K562 (cell line): ENCODE measurements around the gene ERCC1. TPM values are rescaled to one million over a fixed set of nuclear protein-coding genes. Genes with fewer than 3 reads are reported as not detected.

Experiments
- ADNP ChIP-seq: fragments of 200-800 bp; sonication (Bioruptor generic); IDR thresholded peaks from 2 replicates; pipeline ENCODE4 v1.6.1; 2016; ENCODE audit warnings: missing genetic modification characterization, missing compliant biosample characterization
- AFF4 ChIP-seq: sonication (generic); formaldehyde crosslinking; IDR thresholded peaks from 2 replicates; pipeline ENCODE4 v1.8.0; 2023; ENCODE audit warnings: mild to moderate bottlenecking, missing genetic modification reagents
- CBFA2T3 ChIP-seq: fragments of 450-650 bp; IDR thresholded peaks from 2 replicates; pipeline ENCODE4 v1.6.1; 2017
- ELF4 ChIP-seq: fragments of 450-650 bp; formaldehyde crosslinking; IDR thresholded peaks from 2 replicates; pipeline ENCODE4 v1.4.0; 2022; ENCODE audit warnings: missing genetic modification characterization
- ESRRA ChIP-seq: fragments of 450-650 bp; IDR thresholded peaks from 2 replicates; pipeline ENCODE4 v1.6.1; 2014; ENCODE audit warnings: low read depth, mild to moderate bottlenecking, moderate library complexity, borderline replicate concordance
- HMGN3 ChIP-seq: IDR thresholded peaks from 2 replicates; pipeline ENCODE4 v1.6.1; 2011; ENCODE audit warnings: borderline replicate concordance, low read depth, mild to moderate bottlenecking, mixed read lengths, low read length; ENCODE audit not compliant: insufficient read length; ENCODE audit errors: extremely low read depth
- JUNB ChIP-seq: fragments of 450-650 bp; formaldehyde crosslinking; conservative IDR thresholded peaks from 2 replicates; pipeline ENCODE4 v1.4.0; 2020; ENCODE audit warnings: mild to moderate bottlenecking
- NEUROD1 ChIP-seq: fragments of 150-350 bp; IDR thresholded peaks from 2 replicates; pipeline ENCODE4 v1.6.1; 2014; ENCODE audit warnings: borderline replicate concordance, low read length, low read depth; ENCODE audit not compliant: partially characterized antibody
- NRF1 ChIP-seq, 2 experiments: fragments of 450-650 bp; IDR thresholded peaks in 1 of 2; conservative IDR thresholded peaks in 1 of 2; 2 replicates each; pipeline ENCODE4 v1.6.1; 2014; ENCODE audit warnings: mild to moderate bottlenecking in 2 of 2
- SMARCE1 ChIP-seq: fragments of 450-650 bp; IDR thresholded peaks from 2 replicates; pipeline ENCODE4 v1.7.1; 2016; ENCODE audit warnings: mild to moderate bottlenecking
- TAL1 ChIP-seq: fragments of 450-650 bp; IDR thresholded peaks from 2 replicates; pipeline ENCODE4 v1.6.1; 2016; ENCODE audit warnings: mild to moderate bottlenecking
- ZBTB49 ChIP-seq: sonication (generic); formaldehyde crosslinking; IDR thresholded peaks from 2 replicates; pipeline ENCODE4 v1.8.0; 2022; ENCODE audit warnings: missing genetic modification reagents, mild to moderate bottlenecking, borderline replicate concordance
- ZNF124 ChIP-seq: sonication (generic); formaldehyde crosslinking; IDR thresholded peaks from 2 replicates; pipeline ENCODE4 v1.8.1; 2022; ENCODE audit warnings: missing genetic modification reagents
- ZNF146 ChIP-seq: IDR thresholded peaks from one replicate; pipeline ENCODE4 v1.6.1; 2018; ENCODE audit warnings: missing compliant biosample characterization; ENCODE audit not compliant: unreplicated experiment
- ZNF232 ChIP-seq: sonication (generic); formaldehyde crosslinking; IDR thresholded peaks from 2 replicates; pipeline ENCODE4 v1.8.0; 2022; ENCODE audit warnings: mild to moderate bottlenecking, missing genetic modification reagents
- ZNF445 ChIP-seq: fragments of 250-450 bp; sonication (Bioruptor Pico); IDR thresholded peaks from 2 replicates; pipeline ENCODE4 v1.4.0; 2020; ENCODE audit warnings: low read depth, mild to moderate bottlenecking, moderate library complexity
- ZNF584 ChIP-seq: fragments of 200-800 bp; sonication (Bioruptor generic); IDR thresholded peaks from 2 replicates; pipeline ENCODE4 v1.6.1; 2016; ENCODE audit warnings: low read depth, mild to moderate bottlenecking, missing genetic modification characterization, missing compliant biosample characterization
- polyA plus RNA-seq, 8 experiments: library from polyadenylated mRNA; depleted of rRNA in 4 of 8; stranded (reverse) in 5 of 8; unstranded in 3 of 8; fragments of >200 nt; fragmentation: Nextera tagmentation in 2 of 8; fragmentation: Illumina TruSeq in 1 of 8; extraction: Ambion mirVana in 2 of 8; extraction: Trizol in 1 of 8; gene quantifications; 2 replicates each; pipeline versions ENCODE4 v1.2.1 to v1.2.3, GENCODE V29; 2011 to 2014; ENCODE audit warnings: inconsistent platforms in 1 of 8, missing spikeins in 1 of 8
- total RNA-seq, 7 experiments: library from RNA; depleted of rRNA in 6 of 7; stranded (reverse); fragments of >200 nt in 6 of 7; fragmentation: Illumina TruSeq in 2 of 7; extraction: Trizol in 2 of 7; gene quantifications; 2 replicates each; pipeline versions ENCODE4 v1.2.1 to v1.2.3, GENCODE V29; 2011 to 2021; ENCODE audit warnings: low replicate concordance in 1 of 7
- TF ChIP-seq, protein P1 (sequence below): fragments of 200-800 bp; sonication (Bioruptor generic); IDR thresholded peaks from 2 replicates; pipeline ENCODE4 v1.6.1; 2017; ENCODE audit warnings: missing genetic modification characterization, missing compliant biosample characterization
- TF ChIP-seq, protein P2 (sequence below): sonication (generic); formaldehyde crosslinking; IDR thresholded peaks from 2 replicates; pipeline ENCODE4 v1.8.0; 2022; ENCODE audit warnings: mild to moderate bottlenecking, missing genetic modification reagents

The ERCC1 gene
- total and polyA plus RNA-seq, 9 of the 15 experiments (the other 6 are each of a cell fraction or from before 2014, with no cell fraction given), result 9.3 to 92.6 (median 60.0) TPM

DNA sequence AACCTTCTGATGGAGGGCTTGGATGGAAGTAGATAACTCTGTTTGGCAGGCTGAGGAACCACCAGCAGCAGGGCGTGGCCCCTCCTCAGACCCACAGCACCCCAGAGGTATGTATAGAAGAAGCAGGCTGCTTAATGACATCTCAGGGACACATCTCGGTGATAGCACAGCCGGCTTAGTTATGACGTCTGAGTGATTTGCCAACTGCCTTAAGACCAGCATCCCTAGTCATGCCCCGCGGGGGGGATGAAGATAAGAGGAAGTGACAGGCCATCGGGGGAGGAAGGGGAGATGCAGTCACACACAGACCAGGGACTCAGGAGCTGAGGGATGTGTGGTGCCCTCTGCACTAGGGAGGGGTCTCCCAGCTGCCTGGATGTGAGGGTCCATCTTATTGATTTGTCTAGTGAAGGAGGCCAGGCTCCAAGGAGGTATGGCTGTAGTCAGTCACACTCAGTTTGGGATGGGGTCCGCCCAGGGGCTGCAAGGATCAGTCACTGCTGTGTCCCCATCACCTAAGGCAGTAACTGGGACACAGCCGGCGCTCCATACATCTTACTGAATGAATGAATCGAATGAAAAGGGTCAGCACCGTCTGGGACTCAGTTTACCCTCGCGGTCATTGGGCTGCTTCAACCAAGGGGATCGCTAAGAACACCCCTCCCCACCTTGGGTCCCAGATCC, 19.2 kb upstream of the ERCC1 start (continued):
- no peak for TF ChIP-seq HMGN3
- no peak for TF ChIP-seq JUNB
- TF ChIP-seq ESRRA, result peak; percentile 61; the same call in 1 of the 2 replicates
- TF ChIP-seq TAL1, result peak; percentile 6; the same call in 1 of the 2 replicates
- TF ChIP-seq CBFA2T3, result peak; percentile 81
- no peak for TF ChIP-seq ZNF584 (CRISPR knock-in tag)
- TF ChIP-seq, protein P1, sequence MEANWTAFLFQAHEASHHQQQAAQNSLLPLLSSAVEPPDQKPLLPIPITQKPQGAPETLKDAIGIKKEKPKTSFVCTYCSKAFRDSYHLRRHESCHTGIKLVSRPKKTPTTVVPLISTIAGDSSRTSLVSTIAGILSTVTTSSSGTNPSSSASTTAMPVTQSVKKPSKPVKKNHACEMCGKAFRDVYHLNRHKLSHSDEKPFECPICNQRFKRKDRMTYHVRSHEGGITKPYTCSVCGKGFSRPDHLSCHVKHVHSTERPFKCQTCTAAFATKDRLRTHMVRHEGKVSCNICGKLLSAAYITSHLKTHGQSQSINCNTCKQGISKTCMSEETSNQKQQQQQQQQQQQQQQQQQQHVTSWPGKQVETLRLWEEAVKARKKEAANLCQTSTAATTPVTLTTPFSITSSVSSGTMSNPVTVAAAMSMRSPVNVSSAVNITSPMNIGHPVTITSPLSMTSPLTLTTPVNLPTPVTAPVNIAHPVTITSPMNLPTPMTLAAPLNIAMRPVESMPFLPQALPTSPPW (CRISPR knock-in tag), result peak; percentile 91
- no peak for TF ChIP-seq ZNF146 (CRISPR knock-in tag)
- no peak for TF ChIP-seq ELF4
- TF ChIP-seq ZNF232 (CRISPR knock-in tag), result no peak
- TF ChIP-seq NRF1 (conservative IDR thresholded peaks at IDR 0.05 in 1 of 2, IDR thresholded peaks at IDR 0.05 in 1 of 2), result peak; percentile 3 to 16; a peak in 1 of 4 replicates
- TF ChIP-seq ZBTB49, result no peak
- no peak for TF ChIP-seq ZNF445 (CRISPR knock-in tag)
- TF ChIP-seq ZNF124, result no peak
- TF ChIP-seq, protein P2, sequence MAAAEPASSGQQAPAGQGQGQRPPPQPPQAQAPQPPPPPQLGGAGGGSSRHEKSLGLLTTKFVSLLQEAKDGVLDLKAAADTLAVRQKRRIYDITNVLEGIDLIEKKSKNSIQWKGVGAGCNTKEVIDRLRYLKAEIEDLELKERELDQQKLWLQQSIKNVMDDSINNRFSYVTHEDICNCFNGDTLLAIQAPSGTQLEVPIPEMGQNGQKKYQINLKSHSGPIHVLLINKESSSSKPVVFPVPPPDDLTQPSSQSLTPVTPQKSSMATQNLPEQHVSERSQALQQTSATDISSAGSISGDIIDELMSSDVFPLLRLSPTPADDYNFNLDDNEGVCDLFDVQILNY (CRISPR knock-in tag), result no peak; the same call in 1 of the 2 replicates
- peak; percentile 83 for TF ChIP-seq SMARCE1
- TF ChIP-seq AFF4 (CRISPR knock-in tag), result no peak
- TF ChIP-seq ADNP, result peak; percentile 99
- no peak for TF ChIP-seq NEUROD1
